ENCODE results near the gene SPAG17.

DNA sequence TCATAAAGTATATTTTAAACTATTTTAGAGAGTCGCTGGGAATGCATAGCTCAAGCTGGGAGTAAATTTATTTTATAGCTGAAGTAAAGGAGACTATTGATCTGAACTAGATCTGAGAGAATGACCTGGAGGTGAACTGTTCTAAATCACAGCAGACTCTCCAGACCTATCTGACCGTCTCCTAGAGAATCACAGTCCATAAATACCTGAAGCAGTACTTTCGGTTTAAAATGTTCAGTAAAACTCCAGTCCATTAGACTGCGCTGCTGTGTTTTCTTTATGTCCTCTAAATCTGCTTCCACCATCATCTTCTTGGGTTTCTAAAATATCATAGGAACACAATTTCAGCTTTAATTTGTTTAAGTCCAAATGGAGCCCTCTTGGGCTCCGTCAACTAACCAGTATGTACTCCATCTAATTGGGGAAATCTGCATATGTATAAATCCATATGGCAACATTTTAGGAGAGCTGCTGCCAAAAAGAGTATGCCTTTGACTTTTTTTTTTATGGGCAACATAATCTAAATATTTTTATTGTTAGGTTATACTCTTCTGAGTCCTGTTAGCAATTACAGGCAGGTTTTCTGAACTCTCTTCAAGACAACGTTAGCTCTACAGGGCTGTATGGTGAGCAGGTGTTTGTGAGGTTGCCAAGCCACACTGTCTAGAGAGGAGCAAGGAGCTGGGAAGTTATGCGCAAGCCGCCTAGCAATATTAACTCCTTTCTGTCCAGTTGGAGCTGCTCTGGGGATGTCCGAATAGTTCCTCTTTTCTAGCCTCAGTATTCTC lies 111.2 kb downstream of the SPAG17 start:
- TF ChIP-seq, protein P1, sequence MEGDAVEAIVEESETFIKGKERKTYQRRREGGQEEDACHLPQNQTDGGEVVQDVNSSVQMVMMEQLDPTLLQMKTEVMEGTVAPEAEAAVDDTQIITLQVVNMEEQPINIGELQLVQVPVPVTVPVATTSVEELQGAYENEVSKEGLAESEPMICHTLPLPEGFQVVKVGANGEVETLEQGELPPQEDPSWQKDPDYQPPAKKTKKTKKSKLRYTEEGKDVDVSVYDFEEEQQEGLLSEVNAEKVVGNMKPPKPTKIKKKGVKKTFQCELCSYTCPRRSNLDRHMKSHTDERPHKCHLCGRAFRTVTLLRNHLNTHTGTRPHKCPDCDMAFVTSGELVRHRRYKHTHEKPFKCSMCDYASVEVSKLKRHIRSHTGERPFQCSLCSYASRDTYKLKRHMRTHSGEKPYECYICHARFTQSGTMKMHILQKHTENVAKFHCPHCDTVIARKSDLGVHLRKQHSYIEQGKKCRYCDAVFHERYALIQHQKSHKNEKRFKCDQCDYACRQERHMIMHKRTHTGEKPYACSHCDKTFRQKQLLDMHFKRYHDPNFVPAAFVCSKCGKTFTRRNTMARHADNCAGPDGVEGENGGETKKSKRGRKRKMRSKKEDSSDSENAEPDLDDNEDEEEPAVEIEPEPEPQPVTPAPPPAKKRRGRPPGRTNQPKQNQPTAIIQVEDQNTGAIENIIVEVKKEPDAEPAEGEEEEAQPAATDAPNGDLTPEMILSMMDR (conservative IDR thresholded peaks at IDR 0.05 in 1 of 2, IDR thresholded peaks at IDR 0.05 in 1 of 2; ENCODE audit: low read depth in 1 of 2, low read length in 2 of 2) = no peak
- TF ChIP-seq EZH2 (IDR thresholded peaks at IDR 0.05; ENCODE audit: low read length, missing control alignments) = no peak
